ENCODE results near the gene ENPP7. TPM values are rescaled to one million over a fixed set of nuclear protein-coding genes. Genes with fewer than 3 reads are reported as not detected.

The ENPP7 gene
- polyA plus RNA-seq, 3 donors = not detected

- Histone ChIP-seq H3K4me2 (replicated peaks; ENCODE audit: extremely low read depth, low read length, poor library complexity, severe bottlenecking) (no peak overlapping the region), H3K4me1 (ENCODE audit: control insufficient read depth in 1 of 2, insufficient read depth in 2 of 2, low read length in 2 of 2) (no peaks in the 10 kb centered on the region), H3K9ac (ENCODE audit: insufficient read depth, low read length, poor library complexity, severe bottlenecking) (no peak overlapping the region), H3K27me3 (ENCODE audit: control insufficient read depth in 2 of 2, insufficient read depth in 2 of 2, low read length in 2 of 2) (no peaks in the 10 kb centered on the region), H4K20me1 (ENCODE audit: insufficient read depth, low read length) (no peaks in the 10 kb centered on the region), H3K27ac (ENCODE audit: low read depth in 1 of 2, low read length in 2 of 2) (no peak overlapping the region), H3K36me3 (replicated peaks in 1 of 2; ENCODE audit: control insufficient read depth in 1 of 2, insufficient read depth in 2 of 2, low read length in 2 of 2) (no peaks in the 10 kb centered on the region), H3K79me2 (ENCODE audit: insufficient read depth, low read length) (no peaks in the 10 kb centered on the region), H3K9me3 (replicated peaks in 1 of 2; ENCODE audit: control insufficient read depth in 1 of 2, insufficient read depth in 1 of 2, low read length in 2 of 2) (no peaks in the 10 kb centered on the region), H3K4me3 (replicated peaks in 1 of 3; ENCODE audit: low read depth in 2 of 3, low read length in 3 of 3) (no peak overlapping the region), H2AFZ (ENCODE audit: insufficient read depth, low read depth, low read length, poor library complexity, severe bottlenecking) (no peak overlapping the region)
- Mint-ChIP-seq H3K9me3 (no peaks in the 10 kb centered on the region), H3K27me3 (ENCODE audit: low read depth in 3 of 3) (peaks cover 23 to 29% (median 25%) of the 10 kb centered on the region in 3 donors), H3K27ac (no peak overlapping the region), H3K4me1 (peaks cover 4% of the 10 kb centered on the region), H3K4me3 (no peak overlapping the region), H3K36me3 (no peaks in the 10 kb centered on the region)
- intact Hi-C loops (cut with micrococcal nuclease) = no loop called here
- TF ChIP-seq CTCF (IDR thresholded peaks at IDR 0.05) = no peak
- WGBS (ENCODE audit: insufficient coverage) = 55% methylated on average over 3 of the region's 15 CpGs
- DNase-seq = no peak
These were observed 32.4 kb upstream of the ENPP7 start for GRCh38 chr17:79698146-79698846.

- Histone ChIP-seq H3K4me1 (ENCODE audit: control insufficient read depth in 1 of 2, insufficient read depth in 2 of 2, low read length in 2 of 2) (no peaks in the 10 kb centered on the region), H3K4me3 (replicated peaks in 1 of 3; ENCODE audit: low read depth in 2 of 3, low read length in 3 of 3) (no peak overlapping the region), H2AFZ (ENCODE audit: insufficient read depth, low read depth, low read length, poor library complexity, severe bottlenecking) (no peak overlapping the region), H3K79me2 (ENCODE audit: insufficient read depth, low read length) (no peaks in the 10 kb centered on the region), H3K9me3 (replicated peaks in 1 of 2; ENCODE audit: control insufficient read depth in 1 of 2, insufficient read depth in 1 of 2, low read length in 2 of 2) (no peaks in the 10 kb centered on the region), H3K27ac (ENCODE audit: low read depth in 1 of 2, low read length in 2 of 2) (no peak overlapping the region), H4K20me1 (ENCODE audit: insufficient read depth, low read length) (no peaks in the 10 kb centered on the region), H3K4me2 (replicated peaks; ENCODE audit: extremely low read depth, low read length, poor library complexity, severe bottlenecking) (no peak overlapping the region), H3K36me3 (replicated peaks in 1 of 2; ENCODE audit: control insufficient read depth in 1 of 2, insufficient read depth in 2 of 2, low read length in 2 of 2) (no peaks in the 10 kb centered on the region), H3K9ac (ENCODE audit: insufficient read depth, low read length, poor library complexity, severe bottlenecking) (no peak overlapping the region), H3K27me3 (ENCODE audit: control insufficient read depth in 2 of 2, insufficient read depth in 2 of 2, low read length in 2 of 2) (no peaks in the 10 kb centered on the region)
- TF ChIP-seq CTCF (IDR thresholded peaks at IDR 0.05) = no peak
- DNase-seq = no peak
- peaks cover 24 to 29% (median 25%) of the 10 kb centered on the region in 3 donors for H3K27me3 Mint-ChIP-seq (ENCODE audit: low read depth in 3 of 3)
- peaks cover 4% of the 10 kb centered on the region for H3K4me1 Mint-ChIP-seq
- H3K27ac Mint-ChIP-seq = no peak overlapping the region
- 90% methylated on average over 7 of the region's 12 CpGs for WGBS (ENCODE audit: insufficient coverage)
- intact Hi-C loops (cut with micrococcal nuclease) = no loop called here
- peaks cover 0 to 3% (median 0%) of the 10 kb centered on the region in 7 donors for H3K9me3 Mint-ChIP-seq
- H3K4me3 Mint-ChIP-seq = no peak overlapping the region
- H3K36me3 Mint-ChIP-seq = no peaks in the 10 kb centered on the region
These were observed 31.2 kb upstream of the ENPP7 start for GRCh38 chr17:79699386-79700036.
